ENCODE measurements around the gene P2RY13.

- TF ChIP-seq POLR2A (IDR thresholded peaks at IDR 0.05) (no peak), CTCF (IDR thresholded peaks at IDR 0.05) (no peak)
These were observed 27.6 kb downstream of the P2RY13 start for GRCh38 chr3:151301787-151302186.

All from heart left ventricle (tissue), 13 donors.